Stimulated activated CD8-positive, alpha-beta memory T cell treated with anti-CD3 and anti-CD28 coated beads, Interleukin-4, amount 100 ng/mL, for 4 hours (primary cell): ENCODE data around the gene ACOXL.
"Not testable (repeated sequence)": the region's sequence is repeated elsewhere in the genome, so short reads cannot be mapped to it uniquely, and the experiment has no call there.

ENCODE experiments used
- DNase-seq, 2 donors: peaks; one replicate each; pipeline ENCODE4 v3.0.0-alpha.2; 2020; ENCODE audit warnings: low read depth in 2 of 2, low spot score in 1 of 2

The ACOXL gene

GRCh38 chr2:111053266-111053665 lies 320.9 kb downstream of the ACOXL start:
- no peak for DNase-seq

GRCh38 chr2:111053825-111054515 lies 321.6 kb downstream of the ACOXL start:
- DNase-seq, result no peak

- DNase-seq, result no peak
Observed at GRCh38 chr2:111054791-111055691, 322.7 kb downstream of the ACOXL start.

- no peak for DNase-seq
Observed at GRCh38 chr2:111055735-111056134, 323.4 kb downstream of the ACOXL start.

GRCh38 chr2:111057045-111057444 lies 324.7 kb downstream of the ACOXL start:
- DNase-seq, result no peak

- no peak for DNase-seq
Observed at GRCh38 chr2:111057721-111058120, 325.3 kb downstream of the ACOXL start.

- DNase-seq, result no peak
Observed at GRCh38 chr2:111058264-111058663, 325.9 kb downstream of the ACOXL start.

GRCh38 chr2:111061191-111061590 lies 328.8 kb downstream of the ACOXL start:
- DNase-seq, result no peak

GRCh38 chr2:111062417-111062816 lies 330.0 kb downstream of the ACOXL start:
- no peak for DNase-seq

- DNase-seq, result no peak
Observed at GRCh38 chr2:111066062-111066593, 333.8 kb downstream of the ACOXL start.

GRCh38 chr2:111068435-111069058 lies 336.2 kb downstream of the ACOXL start:
- no peak for DNase-seq

- no peak for DNase-seq
Observed at GRCh38 chr2:111069722-111070121, 337.3 kb downstream of the ACOXL start.

GRCh38 chr2:111071600-111072171 lies 339.3 kb downstream of the ACOXL start:
- DNase-seq, result no peak

- DNase-seq, result no peak
Observed at GRCh38 chr2:111072220-111072871, 340.0 kb downstream of the ACOXL start.

GRCh38 chr2:111082659-111083058 lies 350.3 kb downstream of the ACOXL start:
- not testable (repeated sequence) for DNase-seq

- no peak for DNase-seq
Observed at GRCh38 chr2:111091811-111092211, 359.4 kb downstream of the ACOXL start.

- no peak for DNase-seq
Observed at GRCh38 chr2:111094691-111095090, 362.3 kb downstream of the ACOXL start.

- DNase-seq, result no peak
Observed at GRCh38 chr2:111095434-111095833, 363.1 kb downstream of the ACOXL start.

- no peak for DNase-seq
Observed at GRCh38 chr2:111099402-111099801, 367.0 kb downstream of the ACOXL start.

GRCh38 chr2:111100087-111100764 lies 367.9 kb downstream of the ACOXL start:
- DNase-seq, result no peak
